ENCODE results near the gene GPX6.

- no peak for TF ChIP-seq POLR2AphosphoS5 (IDR thresholded peaks at IDR 0.05; ENCODE audit: low read depth, low read length)
- no peak for TF ChIP-seq POLR2A (IDR thresholded peaks at IDR 0.05; ENCODE audit: low read depth, low read length)
- no peak for TF ChIP-seq TAF1 (IDR thresholded peaks at IDR 0.05; ENCODE audit: borderline replicate concordance, low read depth, low read length)
These were observed 9.9 kb downstream of the GPX6 start for GRCh38 chr6:28505733-28506132.

Data from GM12892 (cell line).